HL-60 (cell line): ENCODE results near the gene ZNF205.
"Not testable (repeated sequence)": the region's sequence is repeated elsewhere in the genome, so short reads cannot be mapped to it uniquely, and the experiment has no call there.

Source experiments
- DNase-seq, 2 experiments: peaks; one replicate each; pipeline ENCODE4 v3.0.0-alpha.2; 2010 to 2020; ENCODE audit warnings: low read depth in 1 of 2, low spot score in 1 of 2
- H3K27ac ChIP-seq: fragments of 250-450 bp; sonication (Bioruptor Pico); replicated peaks from 2 replicates; pipeline ENCODE4 v1.5.1; 2020; ENCODE audit warnings: mild to moderate bottlenecking, moderate library complexity
- H3K27me3 ChIP-seq: fragments of 250-450 bp; sonication (Bioruptor Pico); 2 replicates; pipeline ENCODE4 v1.5.1; 2021; ENCODE audit warnings: mild to moderate bottlenecking, moderate library complexity; ENCODE audit not compliant: insufficient read depth, poor library complexity, severe bottlenecking
- H3K4me3 ChIP-seq: replicated peaks from 2 replicates; pipeline ENCODE4 v1.5.1; 2011; ENCODE audit warnings: mild to moderate bottlenecking, control low read depth, low read length; ENCODE audit not compliant: insufficient read depth
- GABPA ChIP-seq: IDR thresholded peaks from 2 replicates; pipeline ENCODE4 v1.6.1; 2012; ENCODE audit warnings: low read depth
- POLR2AphosphoS5 ChIP-seq: IDR thresholded peaks from 2 replicates; pipeline ENCODE4 v1.6.1; 2012; ENCODE audit warnings: low read depth
- SPI1 ChIP-seq: IDR thresholded peaks from 2 replicates; pipeline ENCODE4 v1.6.1; 2012; ENCODE audit warnings: low read depth, mild to moderate bottlenecking, borderline replicate concordance
- TF ChIP-seq, protein P1 (sequence below): IDR thresholded peaks from 2 replicates; pipeline ENCODE4 v1.6.1; 2012; ENCODE audit warnings: low read depth; ENCODE audit not compliant: insufficient replicate concordance
- TF ChIP-seq, protein P2 (sequence below): IDR thresholded peaks from one replicate; pipeline ENCODE4 v1.5.1; 2011; ENCODE audit warnings: low read length, control low read depth, inconsistent platforms; ENCODE audit not compliant: insufficient read depth

Gene ZNF205

DNA sequence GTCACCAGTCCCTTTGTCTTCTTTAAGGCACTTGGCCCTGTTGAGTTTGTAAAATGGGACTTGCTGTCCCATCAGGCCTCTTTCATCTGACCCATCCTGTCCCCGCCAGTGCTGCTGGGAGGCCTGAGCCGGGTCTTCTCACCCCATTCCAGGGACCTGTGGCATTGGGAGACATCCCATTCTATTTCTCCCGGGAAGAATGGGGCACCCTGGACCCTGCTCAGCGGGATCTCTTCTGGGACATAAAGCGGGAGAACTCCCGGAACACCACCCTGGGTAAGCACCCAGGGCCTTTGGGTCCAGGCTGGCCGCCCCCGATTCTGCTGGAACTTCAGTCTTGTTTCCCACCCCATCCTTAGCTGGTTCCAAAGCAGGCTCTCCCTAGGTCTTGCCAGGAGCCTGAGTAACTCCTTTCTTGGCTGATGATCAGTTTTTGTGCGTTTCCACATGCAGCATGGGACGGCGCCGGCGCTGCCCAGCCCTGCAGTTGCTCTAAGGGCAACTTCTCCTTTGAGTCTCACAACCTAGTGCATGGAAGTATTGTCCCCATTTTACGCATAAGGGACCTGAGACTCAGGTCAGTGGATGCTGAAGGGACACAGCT, 26.5 kb downstream of the ZNF205 start:
- H3K4me3 ChIP-seq: no peak overlapping the region
- TF ChIP-seq GABPA (no peak), SPI1 (no peak), POLR2AphosphoS5 (no peak)
- TF ChIP-seq, protein P1, sequence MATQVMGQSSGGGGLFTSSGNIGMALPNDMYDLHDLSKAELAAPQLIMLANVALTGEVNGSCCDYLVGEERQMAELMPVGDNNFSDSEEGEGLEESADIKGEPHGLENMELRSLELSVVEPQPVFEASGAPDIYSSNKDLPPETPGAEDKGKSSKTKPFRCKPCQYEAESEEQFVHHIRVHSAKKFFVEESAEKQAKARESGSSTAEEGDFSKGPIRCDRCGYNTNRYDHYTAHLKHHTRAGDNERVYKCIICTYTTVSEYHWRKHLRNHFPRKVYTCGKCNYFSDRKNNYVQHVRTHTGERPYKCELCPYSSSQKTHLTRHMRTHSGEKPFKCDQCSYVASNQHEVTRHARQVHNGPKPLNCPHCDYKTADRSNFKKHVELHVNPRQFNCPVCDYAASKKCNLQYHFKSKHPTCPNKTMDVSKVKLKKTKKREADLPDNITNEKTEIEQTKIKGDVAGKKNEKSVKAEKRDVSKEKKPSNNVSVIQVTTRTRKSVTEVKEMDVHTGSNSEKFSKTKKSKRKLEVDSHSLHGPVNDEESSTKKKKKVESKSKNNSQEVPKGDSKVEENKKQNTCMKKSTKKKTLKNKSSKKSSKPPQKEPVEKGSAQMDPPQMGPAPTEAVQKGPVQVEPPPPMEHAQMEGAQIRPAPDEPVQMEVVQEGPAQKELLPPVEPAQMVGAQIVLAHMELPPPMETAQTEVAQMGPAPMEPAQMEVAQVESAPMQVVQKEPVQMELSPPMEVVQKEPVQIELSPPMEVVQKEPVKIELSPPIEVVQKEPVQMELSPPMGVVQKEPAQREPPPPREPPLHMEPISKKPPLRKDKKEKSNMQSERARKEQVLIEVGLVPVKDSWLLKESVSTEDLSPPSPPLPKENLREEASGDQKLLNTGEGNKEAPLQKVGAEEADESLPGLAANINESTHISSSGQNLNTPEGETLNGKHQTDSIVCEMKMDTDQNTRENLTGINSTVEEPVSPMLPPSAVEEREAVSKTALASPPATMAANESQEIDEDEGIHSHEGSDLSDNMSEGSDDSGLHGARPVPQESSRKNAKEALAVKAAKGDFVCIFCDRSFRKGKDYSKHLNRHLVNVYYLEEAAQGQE: no peak
- TF ChIP-seq, protein P2, sequence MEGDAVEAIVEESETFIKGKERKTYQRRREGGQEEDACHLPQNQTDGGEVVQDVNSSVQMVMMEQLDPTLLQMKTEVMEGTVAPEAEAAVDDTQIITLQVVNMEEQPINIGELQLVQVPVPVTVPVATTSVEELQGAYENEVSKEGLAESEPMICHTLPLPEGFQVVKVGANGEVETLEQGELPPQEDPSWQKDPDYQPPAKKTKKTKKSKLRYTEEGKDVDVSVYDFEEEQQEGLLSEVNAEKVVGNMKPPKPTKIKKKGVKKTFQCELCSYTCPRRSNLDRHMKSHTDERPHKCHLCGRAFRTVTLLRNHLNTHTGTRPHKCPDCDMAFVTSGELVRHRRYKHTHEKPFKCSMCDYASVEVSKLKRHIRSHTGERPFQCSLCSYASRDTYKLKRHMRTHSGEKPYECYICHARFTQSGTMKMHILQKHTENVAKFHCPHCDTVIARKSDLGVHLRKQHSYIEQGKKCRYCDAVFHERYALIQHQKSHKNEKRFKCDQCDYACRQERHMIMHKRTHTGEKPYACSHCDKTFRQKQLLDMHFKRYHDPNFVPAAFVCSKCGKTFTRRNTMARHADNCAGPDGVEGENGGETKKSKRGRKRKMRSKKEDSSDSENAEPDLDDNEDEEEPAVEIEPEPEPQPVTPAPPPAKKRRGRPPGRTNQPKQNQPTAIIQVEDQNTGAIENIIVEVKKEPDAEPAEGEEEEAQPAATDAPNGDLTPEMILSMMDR: no peak
- DNase-seq: no peak
- H3K27ac ChIP-seq: no peak overlapping the region
- H3K27me3 ChIP-seq: no peaks in the 10 kb centered on the region

DNA sequence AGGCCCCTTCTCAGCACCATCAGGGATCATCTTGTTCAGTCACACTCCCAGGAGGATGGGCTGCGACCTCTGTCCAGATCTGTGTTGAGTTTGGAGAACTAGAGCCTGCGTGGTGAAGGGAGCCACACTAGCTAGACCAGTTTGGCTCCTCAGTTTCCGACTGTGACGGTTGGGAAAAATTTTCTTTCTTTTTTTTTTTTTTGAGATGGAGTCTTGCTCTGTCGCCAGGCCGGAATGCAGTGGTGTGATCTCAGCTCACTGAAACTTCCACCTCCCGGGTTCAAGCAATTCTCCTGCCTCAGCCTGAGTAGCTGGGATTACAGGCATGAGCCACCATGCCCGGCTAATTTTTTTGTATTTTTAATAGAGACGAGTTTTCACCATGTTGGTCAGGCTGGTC, 27.2 kb downstream of the ZNF205 start:
- H3K27ac ChIP-seq, H3K27me3 ChIP-seq, DNase-seq, H3K4me3 ChIP-seq: not testable (repeated sequence)

DNA sequence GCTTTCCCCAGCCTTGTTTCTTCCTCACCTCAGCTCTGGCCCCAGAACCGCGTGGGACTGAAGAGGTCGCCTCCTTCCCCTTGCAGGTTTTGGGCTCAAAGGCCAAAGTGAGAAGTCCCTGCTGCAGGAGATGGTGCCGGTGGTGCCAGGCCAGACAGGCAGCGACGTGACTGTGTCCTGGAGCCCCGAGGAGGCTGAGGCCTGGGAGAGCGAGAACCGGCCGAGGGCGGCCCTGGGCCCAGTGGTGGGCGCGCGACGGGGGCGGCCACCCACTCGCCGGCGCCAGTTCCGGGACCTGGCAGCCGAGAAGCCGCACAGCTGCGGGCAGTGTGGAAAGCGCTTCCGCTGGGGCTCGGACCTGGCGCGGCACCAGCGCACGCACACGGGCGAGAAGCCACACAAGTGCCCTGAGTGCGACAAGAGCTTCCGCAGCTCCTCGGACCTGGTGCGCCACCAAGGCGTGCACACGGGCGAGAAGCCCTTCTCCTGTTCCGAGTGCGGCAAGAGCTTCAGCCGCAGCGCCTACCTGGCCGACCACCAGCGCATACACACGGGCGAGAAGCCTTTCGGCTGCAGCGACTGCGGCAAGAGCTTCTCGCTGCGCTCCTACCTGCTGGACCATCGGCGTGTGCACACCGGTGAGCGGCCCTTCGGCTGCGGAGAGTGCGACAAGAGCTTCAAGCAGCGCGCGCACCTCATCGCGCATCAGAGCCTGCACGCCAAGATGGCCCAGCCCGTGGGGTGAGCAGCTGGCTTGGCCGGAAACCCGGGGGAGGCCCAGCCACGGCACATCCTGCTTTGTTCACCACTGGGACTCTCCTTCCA, 28.4 kb downstream of the ZNF205 start:
- H3K27me3 ChIP-seq: no peaks in the 10 kb centered on the region
- H3K4me3 ChIP-seq: no peak overlapping the region
- no peak for DNase-seq
- no peak overlapping the region for H3K27ac ChIP-seq
- TF ChIP-seq, protein P1: no peak
- no peak for TF ChIP-seq GABPA
- no peak for TF ChIP-seq SPI1
- TF ChIP-seq, protein P2: no peak

DNA sequence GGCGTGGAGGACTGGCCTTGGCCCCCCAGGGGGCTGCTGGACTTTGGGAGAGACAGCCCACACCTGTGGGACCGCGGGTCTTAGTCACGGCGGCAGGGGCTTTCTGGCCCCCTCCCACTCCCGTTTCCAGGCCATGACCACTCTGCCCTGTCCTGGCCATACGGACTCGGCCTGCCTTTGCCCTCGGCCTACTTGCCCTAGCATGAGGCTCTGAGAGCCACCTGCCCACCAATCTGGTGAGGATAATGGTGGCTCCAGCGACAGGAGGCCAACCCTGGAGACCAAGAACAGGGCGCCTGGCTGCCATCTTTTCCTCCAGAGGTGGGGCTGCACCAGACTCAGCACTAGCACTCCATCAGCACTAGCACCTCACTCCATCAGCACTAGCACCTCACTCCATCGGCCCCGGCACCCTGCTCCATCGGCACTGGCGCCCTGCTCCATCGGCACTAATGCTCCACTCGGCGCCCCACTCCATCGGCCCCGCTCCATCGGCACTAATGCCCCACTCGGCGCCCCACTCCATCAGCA, 29.5 kb downstream of the ZNF205 start:
- TF ChIP-seq, protein P1: no peak
- TF ChIP-seq SPI1: no peak
- no peak for TF ChIP-seq POLR2AphosphoS5
- TF ChIP-seq, protein P2: no peak
- TF ChIP-seq GABPA: no peak
- DNase-seq: no peak
- no peaks in the 10 kb centered on the region for H3K27me3 ChIP-seq
- H3K4me3 ChIP-seq: no peak overlapping the region
- H3K27ac ChIP-seq: no peak overlapping the region
